Ascending aorta (tissue), 2 donors: ENCODE measurements around the gene TTC16. TPM values are rescaled to one million over a fixed set of nuclear protein-coding genes. Genes with fewer than 3 reads are reported as not detected.

Experiments
- DNase-seq, 2 donors: peaks; one replicate each; pipeline ENCODE4 v3.0.0-alpha.2; 2019; ENCODE audit warnings: low spot score in 2 of 2
- H3K27ac ChIP-seq, 2 donors: fragments of 200-600 bp; sonication (generic); one replicate each; pipeline ENCODE4 v1.5.1; 2016 to 2017; ENCODE audit warnings: mild to moderate bottlenecking in 1 of 2
- H3K27me3 ChIP-seq: fragments of 200-600 bp; sonication (generic); one replicate; pipeline ENCODE4 v1.5.1; 2017
- H3K36me3 ChIP-seq, 2 donors: fragments of 200-600 bp; sonication (generic); one replicate each; pipeline ENCODE4 v1.5.1; 2016
- H3K4me1 ChIP-seq, 2 donors: fragments of 200-600 bp; sonication (generic); one replicate each; pipeline ENCODE4 v1.5.1; 2016 to 2017; ENCODE audit warnings: mild to moderate bottlenecking in 1 of 2
- H3K4me3 ChIP-seq, 2 donors: fragments of 200-600 bp; sonication (generic); one replicate each; pipeline ENCODE4 v1.5.1; 2016 to 2017; ENCODE audit warnings: mild to moderate bottlenecking in 1 of 2
- H3K9me3 ChIP-seq, 2 donors: fragments of 200-600 bp; sonication (generic); one replicate each; pipeline ENCODE4 v1.5.1; 2016
- CTCF ChIP-seq, 3 experiments: fragments of 200-600 bp in 2 of 3; fragments of 450-650 bp in 1 of 3; sonication (generic) in 2 of 3; IDR thresholded peaks; one replicate each; pipeline ENCODE4 v1.5.1; 2016 to 2019; ENCODE audit warnings: antibody characterized with exemption in 3 of 3, mild to moderate bottlenecking in 1 of 3, moderate library complexity in 1 of 3
- intact Hi-C: fragments of 100-400 bp; cut with DNase I; formaldehyde crosslinking; loops from one replicate; pipeline ENCODE4 v1.15.1; 2023
- total RNA-seq: library from RNA; depleted of rRNA; stranded (reverse); fragments of >200 nt; gene quantifications from one replicate; pipeline ENCODE4 v1.1.0, GENCODE V29; 2016

TTC16 gene
- total RNA-seq = not detected

GRCh38 chr9:127715470-127716337 lies at the start of gene TTC16, which contains the start of gene PTRH1:
TTC16 (plus strand) TSS chr9:127716079; CDS start chr9:127716146, 67 bp downstream.
PTRH1 (minus strand) TSS chr9:127715663; CDS start chr9:127715639, 24 bp downstream.
- peaks cover 0 to 10% of the 10 kb centered on the region in 2 donors for H3K4me1 ChIP-seq
- intact Hi-C loops = loop anchor here (1.0 to 5.0 kb wide), 5 partner anchors 16 to 202 kb away; partner anchors contain the start of genes CDK9, ST6GALNAC4, STXBP1 and TOR2A
- peak within 1 kb of the TSS; percentile 82 to 85 for H3K27ac ChIP-seq
- H3K36me3 ChIP-seq = no peaks in the 10 kb centered on the region
- no peaks in the 10 kb centered on the region for H3K27me3 ChIP-seq
- TF ChIP-seq CTCF (IDR thresholded peaks at IDR 0.05) = no peak
- no peaks in the 10 kb centered on the region for H3K9me3 ChIP-seq
- DNase-seq = peak; percentile 84 to 99
- H3K4me3 ChIP-seq = peak within 1 kb of the TSS; percentile 61 to 93

GRCh38 chr9:127667127-127667844 lies 48.6 kb upstream of the TTC16 start:
- H3K27me3 ChIP-seq = no peaks in the 10 kb centered on the region
- no peak for DNase-seq
- peaks cover 38 to 73% of the 10 kb centered on the region in 2 donors for H3K36me3 ChIP-seq
- no peak overlapping the region for H3K4me3 ChIP-seq
- TF ChIP-seq CTCF (IDR thresholded peaks at IDR 0.05) = no peak
- intact Hi-C loops = no loop called here
- H3K9me3 ChIP-seq = no peaks in the 10 kb centered on the region
- no peaks in the 10 kb centered on the region for H3K4me1 ChIP-seq
- no peak overlapping the region for H3K27ac ChIP-seq

GRCh38 chr9:127667906-127668305 lies 48.0 kb upstream of the TTC16 start:
- Histone ChIP-seq H3K27ac (no peak overlapping the region), H3K4me3 (no peak overlapping the region), H3K36me3 (peaks cover 41 to 73% of the 10 kb centered on the region in 2 donors), H3K4me1 (no peaks in the 10 kb centered on the region), H3K9me3 (no peaks in the 10 kb centered on the region), H3K27me3 (no peaks in the 10 kb centered on the region)
- DNase-seq = no peak
- intact Hi-C loops = no loop called here
- TF ChIP-seq CTCF (IDR thresholded peaks at IDR 0.05) = no peak

- H3K27me3 ChIP-seq = no peaks in the 10 kb centered on the region
- H3K9me3 ChIP-seq = no peaks in the 10 kb centered on the region
- no peak for DNase-seq
- H3K36me3 ChIP-seq = peaks cover 41 to 60% of the 10 kb centered on the region in 2 donors
- intact Hi-C loops = no loop called here
- H3K4me3 ChIP-seq = no peak overlapping the region
- H3K4me1 ChIP-seq = no peaks in the 10 kb centered on the region
- TF ChIP-seq CTCF (IDR thresholded peaks at IDR 0.05) = no peak
- no peak overlapping the region for H3K27ac ChIP-seq
Observed at GRCh38 chr9:127673234-127673633, 42.6 kb upstream of the TTC16 start.

- intact Hi-C loops = no loop called here
- no peak for DNase-seq
- Histone ChIP-seq H3K9me3 (no peaks in the 10 kb centered on the region), H3K4me3 (no peak overlapping the region), H3K4me1 (no peaks in the 10 kb centered on the region), H3K27ac (no peak overlapping the region), H3K27me3 (no peaks in the 10 kb centered on the region), H3K36me3 (peaks cover 52 to 76% of the 10 kb centered on the region in 2 donors)
- TF ChIP-seq CTCF (IDR thresholded peaks at IDR 0.05) = no peak
Observed at GRCh38 chr9:127676638-127677037, 39.2 kb upstream of the TTC16 start.
